Posterior cingulate gyrus (tissue), 11 donors: Measurements from ENCODE around the gene CACNA1C.

Experiments
- DNase-seq, 10 donors: peaks; one replicate each; pipeline versions ENCODE4 v3.0.0 to v3.0.0-alpha.2; 2020 to 2021; ENCODE audit warnings: mixed read lengths in 3 of 10
- intact Hi-C: fragments of 100-400 bp; cut with DNase I; formaldehyde crosslinking; loops from one replicate; pipeline ENCODE4 v1.15.1; 2023

Gene CACNA1C

DNA sequence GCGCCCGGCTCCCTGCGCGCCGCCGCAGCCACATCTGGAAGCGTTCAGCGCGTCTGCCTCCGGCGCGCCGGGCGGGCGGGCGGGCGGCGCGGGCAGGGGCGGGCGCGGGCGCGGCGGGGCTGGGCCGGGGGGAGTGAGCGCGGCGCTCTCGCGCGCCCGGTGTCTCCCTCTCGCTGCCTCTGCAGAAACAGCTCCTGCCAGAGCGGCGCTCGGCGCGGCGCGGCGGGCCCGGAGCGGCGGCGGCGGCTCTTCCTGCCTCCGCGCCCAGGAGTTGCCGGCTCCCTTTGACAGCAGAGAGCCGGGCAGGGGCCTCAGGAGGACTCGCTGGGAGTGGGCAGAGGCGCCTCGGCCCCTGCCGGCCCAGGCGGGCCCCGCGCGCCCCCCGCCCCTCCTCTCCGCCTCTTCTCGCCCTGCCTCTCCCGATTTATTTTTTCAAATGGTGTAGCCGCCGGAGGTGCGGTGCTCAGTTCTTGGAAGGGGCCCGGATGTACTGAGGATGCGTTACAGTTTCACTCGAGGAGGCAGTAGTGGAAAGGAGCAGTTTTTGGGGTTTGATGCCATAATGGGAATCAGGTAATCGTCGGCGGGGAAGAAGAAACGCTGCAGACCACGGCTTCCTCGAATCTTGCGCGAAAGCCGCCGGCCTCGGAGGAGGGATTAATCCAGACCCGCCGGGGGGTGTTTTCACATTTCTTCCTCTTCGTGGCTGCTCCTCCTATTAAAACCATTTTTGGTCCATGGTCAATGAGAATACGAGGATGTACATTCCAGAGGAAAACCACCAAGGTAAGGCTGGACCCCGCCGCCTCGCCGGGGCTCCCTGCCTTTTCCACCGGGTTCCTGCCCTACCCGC is at the start of gene CACNA1C:
Gene CACNA1C, plus strand, starts transcription at position 162 of the 853 bp plus-strand sequence. Its CDS starts 576 bp downstream, at position 738.
- peak; percentile 32 to 95 (median 64) for DNase-seq
- intact Hi-C loops: loop anchor here (5.0 to 10.0 kb wide), 2 partner anchors 102 to 229 kb away; no protein-coding TSS in a partner anchor

DNA sequence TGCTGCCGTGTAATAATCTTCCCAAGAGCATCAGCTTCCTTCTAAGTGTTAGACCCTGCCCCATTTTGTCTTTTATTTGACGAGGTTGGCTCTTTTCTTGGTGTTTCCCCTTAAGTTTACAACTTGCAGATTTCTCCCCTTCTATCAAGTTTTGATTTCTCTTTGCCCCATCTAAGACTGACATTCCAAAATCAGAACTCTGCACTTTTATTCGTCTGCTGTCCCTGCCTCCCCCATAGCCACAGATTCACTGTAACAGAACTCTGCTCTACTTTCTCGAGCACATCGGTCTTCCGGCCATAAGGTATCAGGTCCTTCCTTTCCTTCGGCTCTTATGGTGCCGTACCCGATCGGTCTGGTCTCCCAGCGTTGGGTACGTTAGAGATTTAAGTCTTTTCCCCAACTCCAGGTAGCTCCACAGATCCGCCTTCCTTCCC is 49.1 kb upstream of the CACNA1C start:
- intact Hi-C loops: loop anchor here (5.0 kb wide), 1 partner anchor 34 kb away; no protein-coding TSS in a partner anchor
- DNase-seq: peak in 1 of 10 donors; percentile 18

DNA sequence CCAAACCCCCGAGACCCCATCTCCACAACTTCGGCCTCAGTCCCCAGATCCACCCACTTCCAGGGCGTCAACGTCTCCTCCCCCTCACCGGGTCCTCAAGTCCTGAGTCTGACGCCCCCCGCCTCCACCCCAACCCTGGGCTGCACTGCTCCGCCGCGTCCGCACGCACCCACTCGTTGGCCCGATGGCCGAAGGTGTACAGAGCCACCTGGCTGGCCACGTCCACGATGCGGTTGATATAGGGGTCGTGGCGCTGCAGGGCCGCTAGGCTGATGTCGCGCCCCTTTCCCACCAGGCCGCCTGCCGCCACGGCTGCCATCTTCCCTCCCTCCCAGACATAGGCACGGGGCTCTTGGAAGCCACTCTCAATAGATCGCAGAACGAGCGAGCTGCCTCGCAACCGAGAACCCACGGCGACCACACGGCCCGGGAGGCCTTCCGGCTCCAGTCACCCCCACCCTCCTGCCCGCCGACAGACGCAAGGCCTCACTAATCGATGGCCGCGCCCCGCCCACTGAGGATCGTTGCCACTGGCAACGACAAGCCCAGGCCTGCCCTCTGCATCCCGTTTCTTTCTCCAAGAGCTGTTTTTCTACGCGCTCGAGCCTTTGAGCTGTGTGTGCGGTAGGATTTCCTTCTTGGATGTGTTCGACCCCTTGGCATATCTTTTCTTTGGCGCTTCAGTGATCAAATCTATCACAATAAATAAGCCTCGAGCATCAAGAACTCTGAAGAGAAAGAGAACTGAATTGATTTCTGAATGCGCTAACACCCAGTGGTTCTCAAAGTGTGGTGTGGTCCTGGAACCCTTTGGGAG is 48.5 kb upstream of the CACNA1C start, which contains the start of gene DCP1B:
Gene DCP1B, minus strand, starts transcription at position 345 of the 817 bp plus-strand sequence. Its CDS starts 26 bp downstream, at position 319.
- intact Hi-C loops: loop anchor here (5.0 kb wide), 1 partner anchor 33 kb away; no protein-coding TSS in a partner anchor
- peak; percentile 94 to 100 (median 98) for DNase-seq

DNA sequence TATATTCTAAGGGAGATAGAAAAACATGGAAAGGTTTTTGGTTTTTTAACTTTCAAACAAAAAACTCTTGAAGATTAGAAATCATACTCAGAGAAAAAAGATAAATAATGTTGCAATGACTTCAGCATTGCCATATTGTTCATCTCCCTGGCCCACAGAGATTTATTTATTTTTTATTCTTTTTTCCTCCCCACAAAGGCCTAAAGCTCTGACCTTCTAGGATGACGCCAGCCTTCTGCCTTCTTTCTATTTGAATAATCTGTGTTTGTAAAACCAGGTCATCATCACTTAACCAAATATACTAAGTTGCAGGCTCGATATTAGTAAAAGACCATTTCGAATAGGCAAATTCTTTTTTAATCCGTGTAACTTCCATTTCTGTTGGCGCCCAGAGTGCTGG is 44.1 kb upstream of the CACNA1C start:
- intact Hi-C loops: no loop called here

DNA sequence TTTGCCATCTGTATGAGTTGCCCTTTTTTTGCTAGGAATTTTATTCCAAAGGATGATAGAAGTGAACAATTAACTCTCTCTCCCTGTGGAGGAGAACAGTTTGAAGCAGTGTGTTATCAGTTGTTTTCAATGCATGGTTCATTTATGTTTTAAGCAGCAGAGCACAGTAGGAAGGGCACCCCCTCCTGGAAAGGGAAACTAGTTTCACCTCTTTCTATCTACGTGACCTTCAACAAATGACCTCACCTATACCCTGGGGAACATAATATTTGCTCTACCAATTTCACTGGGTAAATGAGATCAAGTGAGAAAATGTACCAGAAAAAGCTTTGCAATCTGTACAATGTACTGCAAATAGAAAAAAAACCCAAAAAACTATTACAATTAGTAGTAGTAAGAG is 43.2 kb upstream of the CACNA1C start:
- no peak for DNase-seq
- intact Hi-C loops: no loop called here

More for the DNA sequence above, 44.1 kb upstream of the CACNA1C start:
- DNase-seq: no peak

DNA sequence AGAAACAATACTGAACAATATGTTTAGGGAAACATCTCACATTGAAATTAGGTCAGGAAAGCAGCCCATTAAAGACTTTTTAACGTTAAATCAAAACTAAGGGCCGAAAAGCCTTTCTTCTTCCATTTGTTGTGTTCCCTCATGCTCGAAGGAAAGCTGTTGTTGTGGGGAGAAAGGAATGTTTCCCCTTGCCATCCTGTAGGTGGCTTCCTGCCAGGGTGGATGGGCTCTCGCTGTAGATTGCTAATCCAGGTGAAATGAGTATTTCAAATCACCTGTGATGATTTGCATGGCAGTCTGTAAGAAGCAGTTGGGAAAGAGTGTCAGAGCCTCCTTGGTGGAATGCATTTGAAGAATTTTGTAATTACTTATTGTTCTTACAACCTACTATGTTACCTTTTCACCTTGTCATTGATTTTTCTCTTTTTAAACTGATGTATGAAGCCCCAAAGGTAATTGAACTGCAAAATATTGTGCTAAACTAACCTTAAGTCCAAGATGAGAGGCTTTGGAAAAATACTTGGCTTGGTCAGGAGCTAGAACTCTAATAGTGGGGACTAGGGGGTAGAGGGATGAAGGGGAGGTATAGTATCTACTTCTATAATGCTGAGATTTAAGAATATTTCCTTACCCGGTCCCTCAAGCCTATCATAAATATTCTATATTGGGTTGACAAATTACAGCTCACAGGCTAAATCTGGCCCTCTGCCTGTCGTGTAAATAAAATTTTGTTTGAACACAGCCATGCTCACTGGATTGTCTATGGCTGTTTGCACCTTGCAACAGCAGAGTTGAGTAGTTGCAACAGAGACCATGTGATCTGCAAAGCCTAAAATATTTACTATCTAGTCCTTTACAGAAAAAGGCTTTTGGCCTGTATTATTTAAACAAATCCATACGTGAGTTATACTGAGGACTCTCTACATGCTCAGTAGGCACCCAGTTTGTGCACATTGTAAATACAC is 40.9 kb upstream of the CACNA1C start:
- intact Hi-C loops: no loop called here
- DNase-seq: no peak

DNA sequence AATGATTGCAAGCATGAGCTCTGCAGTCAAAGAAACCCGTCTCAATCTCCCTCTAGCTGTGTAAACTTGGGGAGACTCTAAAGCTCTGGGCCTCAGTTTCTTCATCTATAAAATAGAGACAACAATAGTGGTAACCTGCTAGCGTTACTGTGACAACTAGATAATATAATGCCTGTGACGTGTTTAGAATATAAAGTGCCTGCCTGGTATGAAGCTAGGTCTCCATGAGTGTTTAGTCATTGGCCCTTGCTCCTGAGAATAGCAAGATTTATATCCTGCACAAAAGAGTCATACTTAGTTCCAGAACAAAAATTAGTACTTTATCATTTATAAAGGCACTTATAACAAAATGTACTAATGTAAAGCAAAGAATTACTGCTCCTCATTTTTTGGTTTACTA is 39.7 kb upstream of the CACNA1C start:
- no peak for DNase-seq
- intact Hi-C loops: no loop called here

DNA sequence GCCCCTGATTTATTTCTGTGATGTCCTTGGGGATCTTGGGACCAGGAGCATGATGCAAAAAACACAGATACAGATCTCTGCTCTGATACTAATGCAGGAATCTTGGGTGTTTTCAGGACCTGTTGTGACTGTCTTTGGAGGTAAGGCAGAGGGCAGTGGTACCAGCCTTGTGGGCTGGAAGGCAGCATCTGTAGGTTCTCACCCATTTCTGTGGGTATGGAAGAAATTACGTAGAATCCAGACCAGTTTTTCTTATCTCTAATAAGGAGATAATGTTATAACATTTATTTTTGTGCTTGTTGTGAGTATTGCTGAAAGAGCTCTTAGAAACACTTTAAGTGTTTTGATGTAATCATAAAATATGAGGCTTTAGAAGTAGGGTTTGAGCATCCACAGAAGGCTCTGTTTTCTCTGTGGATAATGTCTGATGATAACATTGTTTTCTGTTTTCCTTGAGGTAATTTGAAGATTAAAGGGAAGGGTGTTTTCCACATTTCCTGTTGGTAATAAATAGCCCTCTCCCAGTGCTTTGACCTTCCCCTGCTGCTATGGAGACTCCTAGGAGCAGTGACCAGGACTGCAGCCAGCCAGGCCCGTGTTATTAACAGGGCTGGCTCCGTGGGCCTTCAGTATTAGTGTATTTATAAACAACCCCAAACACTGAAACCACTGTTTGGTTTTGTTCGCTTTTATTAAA is 39.1 kb upstream of the CACNA1C start:
- DNase-seq: peak in 2 of 10 donors; percentile 14 to 17
- intact Hi-C loops: no loop called here

DNA sequence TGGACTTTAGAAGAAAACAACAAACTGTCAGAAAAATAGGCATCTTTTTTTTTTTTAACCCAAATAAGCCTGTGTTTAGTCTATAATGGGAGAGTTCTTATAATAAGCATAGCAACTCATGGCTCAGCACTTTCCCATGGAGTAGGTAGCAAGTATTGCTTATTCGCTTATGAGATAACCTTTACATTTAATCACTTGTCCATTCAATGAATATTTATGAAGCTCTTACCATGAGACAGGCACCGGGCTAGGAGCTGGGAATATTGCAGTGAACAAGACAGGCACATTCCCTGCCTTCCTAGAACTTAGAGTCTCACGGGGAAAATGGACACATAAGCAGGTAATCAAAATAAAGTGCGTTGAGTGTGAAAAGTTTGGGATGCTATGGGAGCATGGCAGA is 38.6 kb upstream of the CACNA1C start:
- intact Hi-C loops: no loop called here
- no peak for DNase-seq

DNA sequence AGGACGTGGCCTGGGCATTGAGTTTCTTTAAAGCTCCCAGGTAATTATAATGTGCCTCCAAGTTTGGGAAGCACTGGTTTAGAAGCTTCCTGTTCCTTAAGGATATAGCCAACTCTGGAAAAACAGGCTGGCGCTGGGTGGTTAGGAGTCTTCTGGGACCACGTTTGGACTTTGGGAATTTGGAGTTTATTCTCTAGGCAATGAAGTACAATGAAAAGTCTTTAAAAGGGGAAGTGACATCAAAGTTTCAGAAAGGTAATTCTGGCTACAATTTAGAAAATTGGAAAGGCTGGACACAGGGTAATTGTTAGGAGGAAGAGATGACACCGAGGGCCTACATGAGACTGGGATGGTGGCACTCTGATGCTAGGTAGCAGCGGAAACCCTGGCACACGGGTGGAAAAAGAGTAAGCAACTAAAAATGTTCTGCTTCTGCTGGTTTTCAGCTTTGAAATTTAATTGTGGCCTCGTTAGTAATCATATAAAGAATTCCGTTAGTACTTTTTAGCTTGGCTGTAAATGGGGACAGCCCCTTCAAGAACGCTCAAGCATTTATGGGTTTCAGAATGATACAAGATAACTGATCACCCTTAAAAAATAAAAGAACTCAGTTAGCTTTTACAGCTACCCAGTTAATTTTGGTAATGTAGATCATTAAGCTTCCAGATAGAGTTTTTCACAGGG is 35.8 kb upstream of the CACNA1C start:
- intact Hi-C loops: no loop called here
- no peak for DNase-seq

DNA sequence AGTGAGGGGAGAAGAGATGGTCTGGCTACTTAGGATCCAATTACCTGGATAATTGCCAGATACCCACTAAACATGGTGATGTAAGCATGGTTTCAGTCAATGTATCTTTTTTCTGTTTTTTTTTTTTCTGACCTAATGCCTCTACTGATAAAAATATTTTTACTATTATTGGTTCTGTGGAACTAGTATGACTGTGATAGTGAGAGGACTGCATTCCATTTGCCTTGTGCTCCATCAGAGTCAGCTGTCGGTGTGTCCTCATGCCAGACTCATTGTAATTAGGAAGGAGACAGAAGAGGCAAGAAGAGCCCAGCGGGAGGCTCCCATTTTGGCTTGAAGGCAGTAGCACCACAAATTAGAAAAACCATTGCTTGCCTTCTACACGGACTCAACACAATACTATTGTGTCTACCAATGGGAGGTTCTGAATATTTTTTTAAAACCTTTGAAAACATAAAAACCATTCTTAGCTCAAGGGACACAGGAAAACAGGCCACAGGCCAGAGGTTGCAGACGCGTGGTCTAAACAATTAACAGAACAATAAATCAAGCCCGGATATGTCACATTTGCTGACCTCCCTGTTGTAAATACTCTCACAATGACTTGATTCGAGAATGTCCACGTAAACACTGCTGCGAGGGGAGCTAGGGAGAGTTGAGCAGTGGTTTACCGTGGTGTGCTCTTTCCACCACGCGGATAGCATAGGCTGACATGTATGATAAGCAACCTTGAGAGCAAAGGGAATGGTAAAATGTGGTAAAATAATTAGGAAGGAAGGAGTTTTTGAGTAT is 35.0 kb upstream of the CACNA1C start:
- intact Hi-C loops: no loop called here
- no peak for DNase-seq

DNA sequence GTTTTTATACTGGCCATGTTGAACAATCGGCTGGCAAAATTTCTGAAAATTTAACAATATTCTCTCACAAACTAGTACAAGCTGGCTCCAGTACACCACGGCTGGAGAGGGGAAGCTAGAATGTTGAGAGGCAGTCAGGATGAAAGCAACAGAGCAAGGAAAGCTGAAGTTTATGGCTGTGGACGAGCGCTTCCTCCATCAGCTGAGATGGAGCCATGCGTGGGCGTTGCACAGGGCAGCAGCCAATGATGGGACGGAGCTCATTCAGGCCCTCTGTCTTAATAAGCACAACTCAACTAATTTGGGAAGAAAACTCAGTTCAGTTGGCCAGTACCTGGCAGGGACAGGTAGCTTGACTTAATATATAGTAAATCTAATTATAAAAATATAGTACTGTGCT is 34.4 kb upstream of the CACNA1C start:
- intact Hi-C loops: no loop called here
- no peak for DNase-seq

DNA sequence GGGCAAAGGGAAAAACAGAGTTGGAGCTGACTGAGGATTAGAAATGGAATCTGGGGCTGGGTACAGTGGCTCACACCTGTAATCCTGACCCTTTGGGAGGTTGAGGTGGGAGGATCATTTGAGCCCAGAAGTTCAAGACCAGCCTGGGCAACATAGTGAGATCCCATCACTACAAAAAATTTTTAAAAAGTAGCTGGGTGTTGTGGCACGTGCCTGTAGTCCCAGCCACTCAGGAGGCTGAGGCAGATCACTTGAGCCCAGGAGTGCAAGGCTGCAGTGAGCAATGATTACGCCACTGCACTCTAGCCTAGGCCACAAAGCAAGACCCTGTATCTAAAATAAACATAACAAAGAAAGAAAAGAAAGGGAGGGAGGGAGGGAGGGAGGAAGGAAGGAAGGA is 33.7 kb upstream of the CACNA1C start:
- no peak for DNase-seq
- intact Hi-C loops: no loop called here

DNA sequence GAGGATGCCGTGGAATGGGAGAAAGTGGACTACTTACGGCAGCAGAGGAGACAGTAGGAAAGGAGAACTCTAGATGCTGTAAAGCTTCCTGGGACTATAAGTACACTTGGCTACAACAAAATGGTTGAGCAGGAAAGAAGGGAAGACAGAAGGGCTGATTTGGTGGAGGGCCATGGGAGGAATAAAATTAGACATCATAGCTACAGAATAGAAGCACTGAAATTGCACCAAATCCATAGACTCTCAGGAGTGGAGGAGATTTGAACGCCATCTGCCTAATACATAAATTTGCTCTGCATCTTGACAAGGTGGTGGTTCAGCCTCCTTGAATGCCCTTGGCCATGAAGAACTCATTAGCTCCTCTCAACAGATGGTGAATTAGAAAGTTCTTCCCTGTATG is 32.3 kb upstream of the CACNA1C start:
- intact Hi-C loops: no loop called here

DNA sequence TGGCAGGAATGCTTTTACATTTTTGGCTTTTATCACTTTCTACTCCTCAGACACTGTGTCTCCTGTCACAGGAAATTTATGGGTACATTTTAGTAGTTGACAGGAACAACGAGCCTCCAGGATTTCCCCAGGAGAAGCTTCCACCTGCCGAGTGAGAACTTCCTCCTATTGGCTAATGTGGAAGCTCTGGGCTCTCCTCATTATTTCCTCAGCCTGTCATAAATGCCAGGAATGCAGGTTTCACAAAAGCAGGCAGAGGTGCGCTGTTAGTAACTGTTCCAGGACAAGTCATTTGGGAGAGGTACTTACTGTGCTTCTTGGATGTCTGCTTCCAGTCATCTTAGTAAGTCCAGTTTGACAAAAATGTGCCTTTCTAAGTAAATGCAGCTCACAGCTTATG is 29.4 kb upstream of the CACNA1C start:
- intact Hi-C loops: no loop called here
- DNase-seq: no peak

More for the DNA sequence above, 32.3 kb upstream of the CACNA1C start:
- no peak for DNase-seq

DNA sequence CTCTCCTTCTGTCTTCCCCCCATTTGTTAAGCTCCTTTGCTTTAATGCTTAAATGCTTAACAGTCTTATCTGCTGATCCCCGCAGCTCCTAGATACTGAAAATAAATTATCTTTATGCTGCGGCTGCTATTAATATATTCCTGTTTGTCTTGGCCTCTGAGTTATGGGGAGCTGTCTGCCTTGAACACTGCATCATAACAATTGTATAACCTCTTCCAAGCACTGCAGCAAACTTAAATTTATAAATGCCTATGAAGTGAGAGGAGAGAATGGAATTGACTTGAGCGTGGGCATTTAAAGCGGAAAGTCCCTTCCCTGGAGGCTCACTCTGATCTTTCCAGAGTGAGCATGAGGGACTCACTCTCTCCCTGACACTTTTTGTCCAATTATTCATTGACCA is 25.4 kb upstream of the CACNA1C start:
- intact Hi-C loops: no loop called here

DNA sequence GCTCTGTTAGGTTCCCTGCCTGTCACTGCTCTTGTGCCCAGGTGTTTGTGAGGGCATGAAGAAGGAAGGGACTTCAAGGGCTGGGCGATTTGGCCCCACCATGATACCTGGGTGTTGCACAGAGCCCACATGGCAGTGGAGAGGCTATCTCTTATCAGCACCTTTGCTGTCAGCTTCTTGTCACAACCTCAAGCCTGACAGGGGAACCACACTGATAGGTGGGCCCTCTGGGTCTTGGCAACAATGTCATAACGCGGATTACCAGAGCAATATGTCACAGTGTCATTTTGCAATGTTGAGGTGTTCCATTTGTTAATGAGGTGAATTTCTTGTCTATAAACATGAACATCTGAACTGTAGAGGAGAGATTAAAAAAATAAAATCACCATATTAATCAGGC is 22.9 kb upstream of the CACNA1C start:
- DNase-seq: no peak
- intact Hi-C loops: loop anchor here (10.0 kb wide), 1 partner anchor 85 kb away; no protein-coding TSS in a partner anchor

More for the DNA sequence above, 25.4 kb upstream of the CACNA1C start:
- DNase-seq: no peak

DNA sequence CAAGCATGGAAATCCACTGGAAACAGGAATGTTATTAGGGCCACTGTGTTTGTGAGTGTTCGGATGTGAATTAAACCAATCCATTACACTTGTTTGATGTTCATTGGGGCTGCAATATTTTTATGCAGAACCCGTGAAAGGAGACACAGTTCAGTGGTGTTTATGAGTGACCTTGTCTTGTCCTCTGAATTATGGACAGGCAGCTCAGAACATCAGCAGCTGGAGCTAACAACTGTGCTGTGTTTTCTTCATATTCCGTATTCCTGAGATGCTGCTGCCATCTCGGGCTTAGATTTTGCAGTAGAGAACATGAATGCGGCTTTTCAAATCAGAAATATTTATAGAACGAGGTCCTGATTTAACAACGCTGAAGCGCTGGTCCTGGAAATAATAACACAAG is 20.3 kb upstream of the CACNA1C start:
- intact Hi-C loops: loop anchor here (10.0 kb wide), 1 partner anchor 88 kb away; no protein-coding TSS in a partner anchor
- no peak for DNase-seq
